ENCODE results near the gene ADORA2B.
A peak's percentile ranks its signal among the peaks of the same experiment; 100 is the strongest.
"Not testable (repeated sequence)": the region's sequence is repeated elsewhere in the genome, so short reads cannot be mapped to it uniquely, and the experiment has no call there.

Gene ADORA2B

GRCh38 chr17:15909481-15909991 is 35.4 kb upstream of the ADORA2B start:
- H3K4me3 ChIP-seq (replicated peaks in 1 of 2; ENCODE audit: low read depth in 2 of 2, low read length in 2 of 2): no peak overlapping the region
- peak; percentile 37 to 61 for DNase-seq (ENCODE audit: low read depth in 2 of 2)
- TF ChIP-seq, protein P1, sequence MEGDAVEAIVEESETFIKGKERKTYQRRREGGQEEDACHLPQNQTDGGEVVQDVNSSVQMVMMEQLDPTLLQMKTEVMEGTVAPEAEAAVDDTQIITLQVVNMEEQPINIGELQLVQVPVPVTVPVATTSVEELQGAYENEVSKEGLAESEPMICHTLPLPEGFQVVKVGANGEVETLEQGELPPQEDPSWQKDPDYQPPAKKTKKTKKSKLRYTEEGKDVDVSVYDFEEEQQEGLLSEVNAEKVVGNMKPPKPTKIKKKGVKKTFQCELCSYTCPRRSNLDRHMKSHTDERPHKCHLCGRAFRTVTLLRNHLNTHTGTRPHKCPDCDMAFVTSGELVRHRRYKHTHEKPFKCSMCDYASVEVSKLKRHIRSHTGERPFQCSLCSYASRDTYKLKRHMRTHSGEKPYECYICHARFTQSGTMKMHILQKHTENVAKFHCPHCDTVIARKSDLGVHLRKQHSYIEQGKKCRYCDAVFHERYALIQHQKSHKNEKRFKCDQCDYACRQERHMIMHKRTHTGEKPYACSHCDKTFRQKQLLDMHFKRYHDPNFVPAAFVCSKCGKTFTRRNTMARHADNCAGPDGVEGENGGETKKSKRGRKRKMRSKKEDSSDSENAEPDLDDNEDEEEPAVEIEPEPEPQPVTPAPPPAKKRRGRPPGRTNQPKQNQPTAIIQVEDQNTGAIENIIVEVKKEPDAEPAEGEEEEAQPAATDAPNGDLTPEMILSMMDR (IDR thresholded peaks at IDR 0.05; ENCODE audit: low read depth, low read length): no peak

- peak in 1 of 2 donors; percentile 46 for DNase-seq (ENCODE audit: low read depth in 2 of 2)
These were observed 34.1 kb upstream of the ADORA2B start for GRCh38 chr17:15910791-15911190.

DNA sequence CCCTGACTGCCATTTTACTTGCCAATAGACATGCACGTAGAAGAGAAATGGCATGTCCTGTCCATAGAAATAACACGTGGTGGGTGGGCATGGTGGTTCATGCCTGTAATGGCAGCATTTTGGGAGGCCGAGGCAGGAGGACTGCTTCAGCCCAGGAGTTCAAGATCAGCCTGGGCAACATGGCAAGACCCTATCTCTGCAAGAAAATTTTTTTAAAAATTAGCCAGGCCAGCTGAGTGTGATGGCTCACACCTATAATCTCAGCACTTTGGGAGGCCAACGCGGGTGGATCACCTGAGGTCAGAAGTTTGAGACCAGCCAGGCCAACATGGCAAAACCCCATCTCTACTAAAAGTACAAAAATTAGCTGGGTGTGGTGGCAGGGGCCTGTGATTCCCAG is 33.2 kb upstream of the ADORA2B start:
- H3K4me3 ChIP-seq (replicated peaks in 1 of 2; ENCODE audit: low read depth in 2 of 2, low read length in 2 of 2); DNase-seq (ENCODE audit: low read depth in 2 of 2): not testable (repeated sequence)

More at GRCh38 chr17:15910791-15911190, 34.1 kb upstream of the ADORA2B start:
- TF ChIP-seq, protein P1 (IDR thresholded peaks at IDR 0.05; ENCODE audit: low read depth, low read length): no peak
- H3K4me3 ChIP-seq (replicated peaks in 1 of 2; ENCODE audit: low read depth in 2 of 2, low read length in 2 of 2): no peak overlapping the region

- DNase-seq (ENCODE audit: low read depth in 2 of 2): no peak
- TF ChIP-seq, protein P1 (IDR thresholded peaks at IDR 0.05; ENCODE audit: low read depth, low read length): no peak
These were observed 32.4 kb upstream of the ADORA2B start for GRCh38 chr17:15912416-15912955.

DNA sequence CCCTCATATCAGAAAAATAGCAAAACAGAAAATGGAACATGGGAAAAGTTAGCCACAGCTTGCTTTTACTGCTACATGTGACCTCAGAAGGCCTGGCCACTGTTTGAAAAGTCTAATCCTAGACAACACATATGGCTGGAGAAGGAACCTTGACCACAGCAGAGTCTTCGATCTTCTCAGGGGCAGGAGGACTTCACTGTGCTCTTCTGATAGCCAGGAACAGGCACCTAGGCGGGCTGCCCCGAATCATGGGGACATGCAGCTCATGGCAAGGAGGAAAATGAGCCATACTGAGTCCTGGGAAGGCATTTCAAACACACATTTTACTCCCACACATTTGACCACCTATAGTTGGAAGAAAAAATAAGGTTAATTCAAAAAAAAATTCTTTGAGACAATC is 31.1 kb upstream of the ADORA2B start:
- DNase-seq (ENCODE audit: low read depth in 2 of 2): no peak
- TF ChIP-seq, protein P1 (IDR thresholded peaks at IDR 0.05; ENCODE audit: low read depth, low read length): no peak
- no peak overlapping the region for H3K4me3 ChIP-seq (replicated peaks in 1 of 2; ENCODE audit: low read depth in 2 of 2, low read length in 2 of 2)

More at GRCh38 chr17:15912416-15912955, 32.4 kb upstream of the ADORA2B start:
- no peak overlapping the region for H3K4me3 ChIP-seq (replicated peaks in 1 of 2; ENCODE audit: low read depth in 2 of 2, low read length in 2 of 2)

DNA sequence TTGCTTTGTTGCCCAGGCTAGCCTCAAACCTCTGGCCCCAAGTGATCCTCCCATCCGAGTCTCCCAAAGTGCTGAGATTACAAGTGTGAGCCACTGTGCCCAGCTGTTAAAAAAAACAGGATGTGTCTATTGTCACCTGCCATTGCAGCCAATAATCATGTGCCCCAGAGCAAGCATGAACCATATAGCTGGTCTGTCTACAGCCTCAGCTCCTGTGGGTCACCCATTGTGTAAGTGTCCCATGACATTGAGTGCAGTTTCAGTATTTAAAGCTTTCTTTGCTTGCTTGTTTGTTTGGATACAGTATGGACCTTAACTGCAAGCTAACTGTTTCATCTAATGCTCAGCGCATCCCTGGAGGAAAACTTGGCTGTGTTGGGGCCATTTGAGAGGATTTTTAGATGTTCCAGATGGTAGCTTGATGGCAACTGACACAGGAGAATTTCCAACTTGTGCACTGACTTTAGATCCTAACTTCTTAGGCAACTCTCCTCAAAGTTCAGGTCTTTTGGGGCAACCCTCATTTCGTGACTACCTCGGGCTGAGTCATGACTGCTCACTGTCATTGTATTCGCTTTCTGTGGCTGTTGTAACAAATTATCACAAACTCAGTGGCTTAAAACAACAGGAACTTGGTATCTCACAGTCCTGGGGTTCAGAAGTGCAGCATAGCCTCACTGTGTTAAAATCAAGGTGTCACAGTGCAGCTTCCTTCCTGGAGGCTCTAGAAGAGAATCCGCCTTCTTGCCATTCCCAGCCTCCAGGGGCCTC is 30.3 kb upstream of the ADORA2B start:
- TF ChIP-seq, protein P1 (IDR thresholded peaks at IDR 0.05; ENCODE audit: low read depth, low read length): no peak
- DNase-seq (ENCODE audit: low read depth in 2 of 2): peak; percentile 52 to 82

GRCh38 chr17:15915961-15916360 is 29.0 kb upstream of the ADORA2B start:
- TF ChIP-seq, protein P1 (IDR thresholded peaks at IDR 0.05; ENCODE audit: low read depth, low read length): no peak
- no peak for DNase-seq (ENCODE audit: low read depth in 2 of 2)
- no peak overlapping the region for H3K4me3 ChIP-seq (replicated peaks in 1 of 2; ENCODE audit: low read depth in 2 of 2, low read length in 2 of 2)

More for the DNA sequence above, 30.3 kb upstream of the ADORA2B start:
- H3K4me3 ChIP-seq (replicated peaks in 1 of 2; ENCODE audit: low read depth in 2 of 2, low read length in 2 of 2): no peak overlapping the region

Measured in cardiac fibroblast (primary cell).